Measurements from ENCODE around the gene SH3RF2.
"Not testable (repeated sequence)": the region's sequence is repeated elsewhere in the genome, so short reads cannot be mapped to it uniquely, and the experiment has no call there.

Gene SH3RF2

GRCh38 chr5:146007989-146008388 lies 71.6 kb downstream of the SH3RF2 start:
- DNase-seq (no peak), ATAC-seq (no peak)

GRCh38 chr5:146009020-146009419 lies 72.6 kb downstream of the SH3RF2 start:
- DNase-seq (no peak), ATAC-seq (no peak)

GRCh38 chr5:146010447-146010846 lies 74.1 kb downstream of the SH3RF2 start:
- not testable (repeated sequence) for ATAC-seq, DNase-seq

- ATAC-seq (no peak), DNase-seq (no peak)
Observed at GRCh38 chr5:146013761-146014160, 77.4 kb downstream of the SH3RF2 start.

- ATAC-seq (no peak), DNase-seq (no peak)
Observed at GRCh38 chr5:146015001-146015400, 78.6 kb downstream of the SH3RF2 start.

GRCh38 chr5:146016764-146017484 lies 80.5 kb downstream of the SH3RF2 start:
- DNase-seq, result no peak

GRCh38 chr5:146018514-146019375 lies 82.4 kb downstream of the SH3RF2 start:
- DNase-seq (no peak), ATAC-seq (no peak)

More at GRCh38 chr5:146016764-146017484, 80.5 kb downstream of the SH3RF2 start:
- ATAC-seq, result no peak

GRCh38 chr5:146020100-146020499 lies 83.7 kb downstream of the SH3RF2 start:
- DNase-seq (no peak), ATAC-seq (no peak)

- ATAC-seq (no peak), DNase-seq (no peak)
Observed at GRCh38 chr5:146024034-146024433, 87.7 kb downstream of the SH3RF2 start.

- DNase-seq (no peak), ATAC-seq (no peak)
Observed at GRCh38 chr5:146025114-146025680, 88.8 kb downstream of the SH3RF2 start.

GRCh38 chr5:146025681-146026080 lies 89.3 kb downstream of the SH3RF2 start:
- DNase-seq (no peak), ATAC-seq (no peak)

- ATAC-seq (no peak), DNase-seq (no peak)
Observed at GRCh38 chr5:146026307-146027010, 90.1 kb downstream of the SH3RF2 start.

- ATAC-seq, result no peak
- DNase-seq, result no peak
Observed at GRCh38 chr5:146027751-146028150, 91.4 kb downstream of the SH3RF2 start.

GRCh38 chr5:146032911-146033310 lies 96.5 kb downstream of the SH3RF2 start:
- no peak for DNase-seq
- ATAC-seq, result no peak

- ATAC-seq (no peak), DNase-seq (no peak)
Observed at GRCh38 chr5:146034127-146034526, 97.7 kb downstream of the SH3RF2 start.

GRCh38 chr5:146034605-146035004 lies 98.2 kb downstream of the SH3RF2 start:
- ATAC-seq (no peak), DNase-seq (no peak)

- no peak for ATAC-seq
- DNase-seq, result no peak
Observed at GRCh38 chr5:146039420-146039819, 103.0 kb downstream of the SH3RF2 start.

- DNase-seq (no peak), ATAC-seq (no peak)
Observed at GRCh38 chr5:146040527-146040926, 104.1 kb downstream of the SH3RF2 start.

- ATAC-seq (no peak), DNase-seq (no peak)
Observed at GRCh38 chr5:146041180-146041789, 104.9 kb downstream of the SH3RF2 start.

- no peak for DNase-seq
Observed at GRCh38 chr5:146042628-146043279, 106.4 kb downstream of the SH3RF2 start.

GRCh38 chr5:146043722-146044121 lies 107.3 kb downstream of the SH3RF2 start:
- no peak for DNase-seq
- ATAC-seq, result no peak

More at GRCh38 chr5:146042628-146043279, 106.4 kb downstream of the SH3RF2 start:
- no peak for ATAC-seq

All from stimulated activated naive CD8-positive, alpha-beta T cell treated with anti-CD3 and anti-CD28 coated beads, Interleukin-15, Interleukin-2, amounts not matched to agents 100 U/mL and 50 U/mL, for 24 hours (primary cell).